GM12878 (cell line): ENCODE data around the gene SLC25A28. TPM values are rescaled to one million over a fixed set of nuclear protein-coding genes. Genes with fewer than 3 reads are reported as not detected.

ENCODE experiments used
- BACH1 ChIP-seq: fragments of 450-650 bp; IDR thresholded peaks from 2 replicates; pipeline ENCODE4 v1.6.1; 2017; ENCODE audit warnings: mild to moderate bottlenecking, borderline replicate concordance
- E4F1 ChIP-seq: fragments of 450-650 bp; IDR thresholded peaks from 2 replicates; pipeline ENCODE4 v1.6.1; 2018; ENCODE audit warnings: borderline replicate concordance, mild to moderate bottlenecking; ENCODE audit not compliant: partially characterized antibody
- ETV6 ChIP-seq, 2 experiments: fragments of 450-650 bp in 1 of 2; IDR thresholded peaks in 1 of 2; conservative IDR thresholded peaks in 1 of 2; 2 replicates each; pipeline ENCODE4 v1.6.1; 2014; ENCODE audit warnings: antibody characterized with exemption in 1 of 2, borderline replicate concordance in 1 of 2, low read depth in 1 of 2, mild to moderate bottlenecking in 1 of 2, moderate library complexity in 1 of 2
- GATAD2B ChIP-seq: fragments of 450-650 bp; conservative IDR thresholded peaks from 2 replicates; pipeline ENCODE4 v1.6.1; 2017; ENCODE audit warnings: low read depth, mild to moderate bottlenecking, moderate library complexity
- HCFC1 ChIP-seq: fragments of 150-350 bp; IDR thresholded peaks from 2 replicates; pipeline ENCODE4 v1.6.1; 2014; ENCODE audit warnings: low read length
- LARP7 ChIP-seq: fragments of 450-650 bp; IDR thresholded peaks from 2 replicates; pipeline ENCODE4 v1.6.1; 2017; ENCODE audit warnings: mild to moderate bottlenecking
- MLLT1 ChIP-seq: fragments of 450-650 bp; IDR thresholded peaks from 2 replicates; pipeline ENCODE4 v1.6.1; 2016; ENCODE audit warnings: mild to moderate bottlenecking
- MYB ChIP-seq: fragments of 150-350 bp; IDR thresholded peaks from 2 replicates; pipeline ENCODE4 v1.6.1; 2014; ENCODE audit warnings: mild to moderate bottlenecking, low read depth, low read length, borderline replicate concordance
- NBN ChIP-seq: fragments of 450-650 bp; IDR thresholded peaks from 2 replicates; pipeline ENCODE4 v1.6.1; 2016
- NFXL1 ChIP-seq: fragments of 450-650 bp; IDR thresholded peaks from 2 replicates; pipeline ENCODE4 v1.6.1; 2017; ENCODE audit warnings: antibody characterized with exemption, mild to moderate bottlenecking, borderline replicate concordance
- NRF1 ChIP-seq: conservative IDR thresholded peaks from 2 replicates; pipeline ENCODE4 v1.6.1; 2011; ENCODE audit warnings: mild to moderate bottlenecking, low read depth, low read length, improper control_type of control experiment
- POLR2AphosphoS5 ChIP-seq: IDR thresholded peaks from 2 replicates; pipeline ENCODE4 v1.6.1; 2011; ENCODE audit warnings: mild to moderate bottlenecking, low read length, inconsistent platforms
- POU2F2 ChIP-seq: IDR thresholded peaks from 3 replicates; pipeline ENCODE4 v1.6.1; 2011; ENCODE audit warnings: low read depth, mild to moderate bottlenecking, low read length, borderline replicate concordance
- RB1 ChIP-seq: fragments of 450-650 bp; formaldehyde crosslinking; IDR thresholded peaks from 2 replicates; pipeline ENCODE4 v1.6.1; 2017; ENCODE audit warnings: mild to moderate bottlenecking, borderline replicate concordance
- RELA ChIP-seq: fragments of 450-650 bp; IDR thresholded peaks from 2 replicates; pipeline ENCODE4 v1.8.0; 2014; ENCODE audit warnings: borderline replicate concordance; ENCODE audit not compliant: partially characterized antibody
- SMAD5 ChIP-seq: IDR thresholded peaks from 2 replicates; pipeline ENCODE4 v1.6.1; 2016; ENCODE audit warnings: antibody characterized with exemption, low read depth
- STAT3 ChIP-seq: IDR thresholded peaks from 2 replicates; pipeline ENCODE4 v1.6.1; 2011; ENCODE audit warnings: low read depth, low read length, improper control_type of control experiment
- TAF1 ChIP-seq: IDR thresholded peaks from 2 replicates; pipeline ENCODE4 v1.6.1; 2011; ENCODE audit warnings: mild to moderate bottlenecking, low read depth, low read length, borderline replicate concordance
- TARDBP ChIP-seq: IDR thresholded peaks from 2 replicates; pipeline ENCODE4 v1.6.1; 2016; ENCODE audit warnings: borderline replicate concordance
- ZBTB33 ChIP-seq: fragments of 450-650 bp; IDR thresholded peaks from 2 replicates; pipeline ENCODE4 v1.6.1; 2017; ENCODE audit warnings: mild to moderate bottlenecking
- polyA plus RNA-seq, 11 experiments: library from polyadenylated mRNA; depleted of rRNA in 4 of 11; unstranded in 6 of 11; stranded (reverse) in 5 of 11; fragments of >200 nt; fragmentation: Nextera tagmentation in 4 of 11; fragmentation: Illumina TruSeq in 1 of 11; extraction: Ambion mirVana in 4 of 11; extraction: Trizol in 1 of 11; gene quantifications; 1 replicate in 1 of 11; 2 replicates in 10 of 11; pipeline versions ENCODE4 v1.2.1 to v1.2.3, GENCODE V29; 2011 to 2016; ENCODE audit warnings: inconsistent platforms in 2 of 11, missing spikeins in 2 of 11, low read depth in 1 of 11
- total RNA-seq, 4 experiments: library from RNA; depleted of rRNA in 3 of 4; stranded (reverse); fragments of >200 nt in 3 of 4; fragmentation: Illumina TruSeq in 1 of 4; extraction: Trizol in 1 of 4; gene quantifications; 2 replicates each; pipeline versions ENCODE4 v1.2.1 to v1.2.3, GENCODE V29; 2013 to 2021

The SLC25A28 gene
- total and polyA plus RNA-seq, 10 of the 15 experiments (the other 5 are each of a cell fraction or from before 2014, with no cell fraction given) = 7.5 to 47.8 (median 24.9) TPM

- TF ChIP-seq ETV6 (conservative IDR thresholded peaks at IDR 0.05 in 1 of 2, IDR thresholded peaks at IDR 0.05 in 1 of 2; ENCODE audit: borderline replicate concordance in 1 of 2, low read depth in 1 of 2) = no peak
- TF ChIP-seq SMAD5 = no peak
- TF ChIP-seq TARDBP = no peak
- no peak for TF ChIP-seq RELA
- 0 out of 2 replicates have a peak, but pooled peaks have one; percentile 26 for TF ChIP-seq GATAD2B
- TF ChIP-seq TAF1 = peak; percentile 59; the same call in 1 of the 2 replicates
- no peak for TF ChIP-seq RB1
- TF ChIP-seq POU2F2 = no peak
- TF ChIP-seq MYB = no peak
- TF ChIP-seq NBN = no peak
- no peak for TF ChIP-seq STAT3
- no peak for TF ChIP-seq POLR2AphosphoS5
- no peak for TF ChIP-seq MLLT1
- TF ChIP-seq HCFC1 = no peak; the same call in 1 of the 2 replicates
- TF ChIP-seq NFXL1 = no peak
- no peak for TF ChIP-seq BACH1
- no peak for TF ChIP-seq LARP7
- TF ChIP-seq ZBTB33 = no peak
- no peak for TF ChIP-seq E4F1
- TF ChIP-seq NRF1 = no peak
These were observed at the start of gene SLC25A28 (continued) for GRCh38 chr10:99619851-99620710.
